ENCODE results near the gene SEC11A. TPM values are rescaled to one million over a fixed set of nuclear protein-coding genes. Genes with fewer than 3 reads are reported as not detected.

SEC11A gene
- total RNA-seq, 1 experiment from 2014 or later = 109 TPM

DNA sequence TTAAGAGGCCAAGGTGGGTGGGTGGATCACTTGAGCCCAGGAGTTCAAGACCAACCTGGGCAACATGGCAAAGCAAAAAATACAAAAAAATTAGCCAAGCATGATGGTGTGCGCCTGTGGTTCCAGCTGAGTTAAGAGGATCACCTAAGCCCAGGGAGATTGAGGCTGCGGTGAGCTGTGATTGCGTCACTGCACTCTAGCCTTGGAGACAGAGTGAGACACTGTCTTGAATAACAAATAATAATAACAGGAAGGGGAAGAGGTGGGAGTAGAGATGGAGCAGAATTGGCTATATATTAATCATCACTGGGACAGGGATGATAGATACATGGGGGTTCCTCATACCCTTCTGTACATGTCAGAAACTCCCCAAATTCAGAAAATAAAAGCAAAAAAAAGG lies 34.1 kb downstream of the SEC11A start:
- DNase-seq (ENCODE audit: low read depth) = no peak

DNA sequence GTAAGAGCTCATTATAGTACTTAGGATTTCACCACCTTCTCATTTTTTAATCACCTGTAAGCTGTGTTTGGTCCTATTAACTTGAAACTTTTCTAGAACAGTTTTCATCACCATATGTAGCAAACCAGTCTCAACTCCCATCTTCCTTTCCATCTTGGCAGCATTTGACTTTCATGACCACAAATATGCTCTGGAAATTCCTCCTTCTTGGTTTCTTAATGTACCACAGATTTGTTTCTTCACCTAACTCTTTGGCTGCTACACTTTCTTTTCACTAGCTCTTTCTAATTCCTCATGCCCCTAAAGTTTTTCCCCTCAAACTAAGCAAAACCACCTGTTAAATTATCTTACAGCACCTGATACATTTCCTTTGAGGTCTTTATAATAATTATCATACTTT lies 44.7 kb downstream of the SEC11A start:
- DNase-seq (ENCODE audit: low read depth) = no peak

DNA sequence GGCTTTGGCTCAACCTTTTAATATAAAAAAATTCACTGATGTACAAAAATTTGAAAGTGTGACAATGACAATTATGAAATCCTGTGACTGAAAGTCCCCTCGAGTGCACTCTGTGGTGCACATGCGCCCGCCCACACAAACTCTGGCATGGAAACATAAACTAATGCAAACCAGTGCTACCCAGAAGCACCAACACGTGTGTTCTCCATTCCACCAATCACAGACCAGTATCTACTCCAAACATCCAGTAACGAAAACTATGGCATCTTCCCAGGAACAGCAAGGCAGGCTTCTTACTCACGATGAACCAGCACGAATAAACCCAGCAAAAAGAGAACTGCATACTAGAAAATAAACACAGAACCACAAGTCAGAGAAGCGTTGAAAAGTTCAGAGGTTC lies 46.2 kb downstream of the SEC11A start:
- no peak for DNase-seq (ENCODE audit: low read depth)

DNA sequence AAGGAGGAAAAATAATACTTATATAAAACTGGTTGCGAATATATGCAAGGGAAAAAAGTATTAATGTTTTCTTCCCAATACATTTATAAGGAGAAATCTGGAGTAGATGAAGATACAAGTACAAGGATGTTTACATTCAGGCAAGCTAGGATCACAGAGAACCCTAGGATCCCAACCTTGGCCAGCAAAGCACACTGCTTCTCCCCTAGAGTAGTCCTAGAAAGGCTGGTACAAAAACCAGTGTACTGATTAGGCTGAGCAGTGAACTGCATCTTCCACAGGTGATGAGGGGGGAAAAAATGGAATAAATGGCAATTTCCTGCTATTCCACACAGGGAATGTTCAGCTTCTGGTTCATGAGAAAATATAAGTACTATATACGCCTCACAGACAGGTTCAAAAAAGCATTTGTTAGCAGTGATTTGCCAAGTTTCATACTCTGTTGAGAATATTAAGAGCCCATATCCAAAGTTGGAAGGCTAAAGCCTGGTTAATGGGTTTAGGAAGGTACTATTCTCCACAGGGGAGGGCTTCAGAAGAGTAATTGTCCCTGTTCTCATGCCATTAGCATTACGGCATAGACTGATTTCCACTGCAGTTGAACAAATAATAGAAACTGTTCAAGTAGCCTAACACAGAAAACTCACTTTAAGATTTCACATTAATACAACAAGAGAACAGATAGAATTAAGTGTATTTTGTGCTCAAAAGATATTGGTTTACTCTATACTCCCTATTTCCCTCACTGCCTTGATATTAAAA lies 47.5 kb downstream of the SEC11A start:
- DNase-seq (ENCODE audit: low read depth) = no peak

- no peak for DNase-seq (ENCODE audit: low read depth)
Measured at GRCh38 chr15:84666373-84666772, 49.6 kb downstream of the SEC11A start.

DNA sequence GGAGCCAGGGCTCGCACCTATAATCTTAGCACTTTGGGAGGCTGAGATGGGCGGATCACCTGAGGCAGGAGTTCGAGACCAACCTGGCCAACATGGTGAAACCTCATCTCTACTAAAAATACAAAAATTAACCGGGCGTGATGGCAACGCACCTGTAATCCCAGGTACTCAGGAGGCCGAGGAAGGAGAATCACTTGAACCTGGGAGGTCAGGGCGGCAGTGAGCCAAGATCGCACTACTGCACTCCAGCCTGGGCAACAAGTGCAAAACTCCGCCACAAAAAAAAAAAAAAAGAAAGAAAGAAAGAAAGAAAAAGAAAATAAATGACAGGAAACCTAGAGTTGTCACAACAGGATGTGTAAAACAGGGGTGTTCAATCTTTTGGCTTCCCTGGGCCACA lies 54.9 kb downstream of the SEC11A start:
- DNase-seq (ENCODE audit: low read depth) = no peak

- DNase-seq (ENCODE audit: low read depth) = no peak
Measured at GRCh38 chr15:84659904-84660781, 55.8 kb downstream of the SEC11A start.

GRCh38 chr15:84658788-84659411 lies 57.0 kb downstream of the SEC11A start:
- no peak for DNase-seq (ENCODE audit: low read depth)

DNA sequence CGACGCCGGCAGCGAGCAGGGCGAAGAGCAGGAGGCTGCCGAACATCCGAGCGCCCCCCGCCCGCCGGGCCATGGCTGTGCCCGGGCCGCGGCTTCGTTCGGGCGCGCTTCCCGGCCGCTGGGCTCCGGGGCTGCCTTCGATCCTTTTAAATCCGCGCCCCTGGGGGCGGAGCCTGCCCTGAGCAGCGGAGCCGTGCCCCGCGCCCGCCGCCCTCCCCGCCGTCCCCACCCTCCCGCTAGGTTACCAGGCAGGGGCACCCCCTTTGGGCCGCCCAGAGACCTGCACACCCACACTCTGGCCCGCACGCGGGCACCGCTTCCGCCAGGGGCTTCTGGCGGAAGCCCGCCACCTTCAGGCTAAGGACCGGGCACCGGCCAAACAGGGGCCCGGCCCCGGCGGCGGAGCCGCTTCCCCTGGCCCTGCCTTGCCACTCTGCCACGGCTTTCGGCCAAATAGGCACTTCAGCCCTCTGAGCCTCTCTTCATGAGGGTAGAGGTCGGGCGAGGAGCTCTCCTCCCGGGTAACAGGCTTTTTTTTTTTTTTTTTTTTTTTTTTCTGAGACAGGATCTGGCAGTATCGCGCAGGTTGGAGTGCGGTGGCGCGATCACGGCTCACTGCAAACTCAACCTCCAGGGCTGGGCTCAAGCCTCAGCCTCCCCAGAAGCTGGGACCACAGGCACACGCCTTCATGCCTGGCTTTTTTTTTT lies 57.7 kb downstream of the SEC11A start, which contains the start of gene NMB:
TSS of gene NMB (minus strand) at position 120 of the 708 bp plus-strand sequence. CDS start at position 73, 47 bp downstream.
- DNase-seq (ENCODE audit: low read depth) = peak; percentile 77

DNA sequence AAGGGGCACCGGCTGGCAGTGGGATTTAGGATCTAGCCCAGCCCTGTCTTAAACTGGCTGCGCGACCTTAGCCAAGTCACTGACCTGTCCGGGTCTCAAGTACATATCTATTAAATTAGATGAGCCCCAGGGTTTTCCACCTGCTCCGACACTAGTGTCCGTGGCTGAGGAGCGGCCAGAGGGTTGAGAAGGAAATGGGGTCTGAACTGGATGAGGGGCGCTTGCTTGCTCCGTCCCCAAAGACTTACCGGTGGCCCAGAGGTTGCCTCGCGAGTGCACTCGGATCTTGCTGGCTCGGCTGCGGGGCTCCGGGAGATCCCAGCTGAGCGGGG lies 58.2 kb downstream of the SEC11A start:
- no peak for DNase-seq (ENCODE audit: low read depth)

- no peak for DNase-seq (ENCODE audit: low read depth)
Measured at GRCh38 chr15:84656972-84657371, 59.0 kb downstream of the SEC11A start.

DNA sequence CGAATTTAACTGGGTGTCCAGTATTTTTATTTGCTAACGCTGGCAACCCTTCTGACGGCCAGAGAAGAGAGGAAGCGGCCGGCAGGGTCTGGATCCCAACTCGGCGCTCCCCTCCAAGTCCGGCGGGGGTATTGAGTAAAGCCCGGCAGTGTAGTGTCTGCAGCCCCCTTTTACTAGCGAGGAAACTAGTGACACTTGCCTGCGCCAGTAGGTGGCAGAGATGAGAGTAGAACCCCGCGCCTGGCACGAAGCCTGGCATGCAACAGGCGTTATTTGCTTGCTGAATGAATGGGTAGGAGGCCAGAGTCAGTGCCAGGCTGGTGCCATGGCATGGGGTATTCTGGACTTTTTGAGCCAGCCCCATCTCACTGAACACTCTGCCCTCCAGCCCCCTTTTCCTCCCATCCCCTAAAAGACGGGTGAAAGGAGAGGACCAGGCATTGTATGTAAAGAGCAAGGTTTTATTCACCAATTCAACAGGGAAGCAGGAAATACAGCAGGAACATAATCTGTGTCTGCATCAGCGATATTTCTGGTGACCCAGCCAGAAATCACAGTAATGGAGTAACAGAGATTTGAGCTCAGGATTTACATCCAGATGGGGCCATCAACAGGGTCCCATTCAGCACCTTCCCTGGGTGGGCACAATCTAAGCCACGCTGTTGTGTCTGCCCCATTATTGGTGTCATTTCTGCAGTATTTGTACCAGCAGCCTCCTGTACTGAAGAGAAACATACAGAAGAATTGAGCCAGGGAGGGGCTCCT lies 61.1 kb downstream of the SEC11A start:
- peak; percentile 73 for DNase-seq (ENCODE audit: low read depth)

DNA sequence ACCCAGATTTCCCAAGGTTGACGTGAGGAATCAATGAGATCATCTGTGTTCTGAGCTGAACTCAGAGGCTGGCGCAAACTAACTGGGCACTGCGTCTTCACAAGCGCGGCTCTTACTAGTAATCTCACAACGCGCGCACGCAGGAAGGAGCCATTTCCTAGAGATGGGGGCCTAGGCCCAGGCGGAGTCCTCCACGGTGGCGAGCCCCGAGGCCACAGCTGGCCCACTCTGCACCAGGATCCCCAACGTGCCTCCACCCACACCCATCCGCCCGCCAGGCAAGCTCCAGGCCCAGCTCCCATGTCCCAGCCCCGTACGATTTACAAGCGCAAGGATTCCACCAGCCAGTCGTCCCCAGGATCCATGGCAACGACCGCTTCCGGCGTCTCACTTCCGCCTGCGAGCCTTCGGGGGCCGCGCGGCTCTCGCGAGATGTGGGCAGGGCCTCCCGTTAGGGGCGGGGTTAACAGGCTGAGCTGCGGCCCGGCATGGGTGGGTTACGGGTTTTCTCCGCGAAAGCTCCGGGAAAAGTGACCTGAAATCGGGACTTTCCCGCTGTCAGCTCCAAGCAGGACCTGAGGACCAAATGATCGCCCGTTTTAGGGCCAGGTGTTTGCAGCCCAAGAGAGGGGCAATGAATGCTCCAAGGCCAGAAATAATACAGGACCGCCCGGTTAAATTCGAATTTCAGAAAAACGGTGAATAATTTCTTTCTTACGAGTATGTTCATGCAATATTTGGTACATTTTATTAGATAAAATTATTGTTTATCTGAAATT lies 61.8 kb downstream of the SEC11A start, which contains the start of gene WDR73:
TSS of gene WDR73 (minus strand) at position 374 of the 779 bp plus-strand sequence. CDS start at position 365, 9 bp downstream.
- DNase-seq (ENCODE audit: low read depth) = peak; percentile 90

DNA sequence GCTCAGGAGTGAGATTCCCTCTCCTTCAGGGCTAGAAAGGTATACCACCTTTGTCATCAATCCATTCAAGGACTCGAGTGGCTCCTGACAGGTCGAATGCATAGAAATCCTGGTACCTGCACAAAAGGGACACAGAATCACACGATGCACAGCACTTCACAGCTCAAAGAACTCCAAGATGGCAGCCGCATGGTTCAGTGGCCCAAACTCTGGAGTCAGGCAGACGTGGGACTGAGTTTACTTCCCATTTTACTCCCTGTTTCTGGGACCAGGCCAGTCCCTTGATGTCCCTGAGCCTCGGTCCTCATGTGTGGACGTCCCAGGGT lies 62.4 kb downstream of the SEC11A start:
- no peak for DNase-seq (ENCODE audit: low read depth)

DNA sequence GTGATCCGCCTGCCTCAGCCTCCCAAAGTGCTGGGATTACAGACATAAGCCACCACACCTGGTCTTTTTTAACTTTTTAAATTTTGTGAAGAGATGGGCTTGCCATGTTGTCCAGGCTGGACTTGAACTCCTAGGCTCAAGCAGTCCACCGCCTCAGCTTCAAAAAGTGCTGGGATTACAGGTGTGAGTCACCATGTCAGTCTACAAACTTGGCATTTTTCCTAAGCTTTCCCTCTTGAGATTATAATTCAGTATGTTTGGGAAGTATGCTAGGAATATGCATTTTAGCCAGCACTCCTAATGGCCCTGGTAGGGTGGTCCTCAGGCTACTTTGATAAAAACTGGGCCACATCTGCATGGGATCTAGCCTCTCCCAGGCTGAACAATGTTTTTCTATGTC lies 66.2 kb downstream of the SEC11A start:
- DNase-seq (ENCODE audit: low read depth) = no peak

DNA sequence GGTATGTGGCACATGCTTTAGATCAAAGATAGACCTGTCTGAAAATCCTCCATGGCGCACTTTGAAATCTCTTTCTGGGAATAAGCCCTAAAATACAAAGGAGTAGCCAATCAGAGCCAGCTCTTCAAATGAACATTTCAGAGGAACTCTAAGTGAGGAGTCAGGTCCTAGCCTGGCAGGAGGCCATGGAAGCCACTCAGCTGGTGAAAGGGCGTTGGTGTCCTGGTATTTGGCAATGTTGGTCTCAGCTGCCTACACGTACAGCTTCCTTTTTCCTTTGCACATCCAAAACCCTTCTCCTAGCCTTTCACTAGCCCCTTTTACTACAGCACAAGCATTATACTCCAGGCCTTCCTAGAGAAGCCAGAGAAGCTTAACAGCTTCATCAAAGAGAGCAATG lies 67.4 kb downstream of the SEC11A start:
- DNase-seq (ENCODE audit: low read depth) = no peak

DNA sequence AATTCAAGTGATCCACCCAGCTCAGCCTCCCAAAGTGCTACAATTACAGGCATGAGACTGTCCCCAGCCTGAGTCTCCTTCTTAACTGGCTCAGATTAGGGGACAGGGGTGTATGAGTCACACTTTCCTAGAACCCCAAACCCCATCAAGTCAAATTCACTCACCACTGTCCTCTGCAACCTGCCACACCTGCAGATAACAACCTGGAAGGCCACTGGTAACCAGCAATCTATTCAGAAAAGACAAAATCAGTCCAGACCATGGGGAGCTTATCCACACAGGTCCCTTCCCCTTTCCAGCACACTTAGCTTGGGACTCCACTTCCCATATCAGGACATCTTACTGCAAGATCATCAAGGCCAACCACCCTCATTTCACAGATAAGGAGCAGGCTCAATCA lies 68.2 kb downstream of the SEC11A start:
- no peak for DNase-seq (ENCODE audit: low read depth)

DNA sequence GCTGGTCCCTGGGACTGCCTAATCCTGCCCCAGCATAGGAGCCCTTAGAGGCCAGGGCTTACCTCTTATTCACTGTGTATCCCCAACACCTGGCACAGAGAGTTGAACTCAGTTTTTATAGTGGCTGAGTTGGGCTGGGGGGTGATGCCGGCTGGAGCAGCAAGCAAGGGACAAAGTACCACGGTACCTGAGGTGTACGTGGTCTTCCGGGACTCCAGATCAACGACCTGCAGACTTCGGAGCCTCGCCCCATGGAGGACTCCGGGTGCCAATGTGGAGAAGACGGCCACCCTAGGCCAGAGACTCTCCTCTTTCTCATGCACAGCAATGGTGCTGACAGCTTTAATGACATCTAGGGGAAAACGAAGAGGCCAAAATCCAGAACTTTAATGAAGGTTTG lies 69.9 kb downstream of the SEC11A start:
- DNase-seq (ENCODE audit: low read depth) = no peak

DNA sequence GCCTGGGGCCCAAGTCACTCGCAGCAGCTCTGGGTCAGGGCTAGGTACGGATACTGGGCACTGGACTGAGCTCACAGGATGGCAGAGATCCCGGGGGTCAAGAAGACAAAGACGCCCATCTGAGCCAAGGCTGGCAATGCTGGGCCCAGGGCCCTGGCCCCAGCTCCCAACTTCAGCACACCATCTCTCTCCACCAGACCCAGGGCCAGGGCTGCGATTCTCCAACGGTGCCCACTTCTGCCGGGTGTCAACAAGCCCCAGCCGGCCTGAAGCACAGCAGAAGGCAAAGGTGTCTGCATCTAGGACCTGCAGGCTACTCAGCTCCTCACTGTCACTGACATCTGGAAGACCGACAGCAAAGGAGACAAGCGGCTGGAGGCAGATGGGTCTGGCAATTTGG lies 70.4 kb downstream of the SEC11A start:
- DNase-seq (ENCODE audit: low read depth) = no peak

- DNase-seq (ENCODE audit: low read depth) = no peak
Measured at GRCh38 chr15:84643838-84644237, 72.1 kb downstream of the SEC11A start.
